Stimulated activated naive CD8-positive, alpha-beta T cell treated with anti-CD3 and anti-CD28 coated beads, Interleukin-15, amount 100 ng/mL, for 72 hours (primary cell): Measurements from ENCODE around the gene ANKRD26.
"Not testable (repeated sequence)": the region's sequence is repeated elsewhere in the genome, so short reads cannot be mapped to it uniquely, and the experiment has no call there.

Source experiments
- ATAC-seq: fragments of 150-1000 bp; cut with Tn5 transposase; 2 replicates; pipeline ENCODE4 v1.10.0; 2021; ENCODE audit warnings: mild to moderate bottlenecking, moderate library complexity
- DNase-seq, 2 donors: peaks; one replicate each; pipeline ENCODE4 v3.0.0; 2021 to 2022
- H3K27ac Mint-ChIP-seq, 2 donors: one replicate each; pipeline ENCODE4 v1.8.0; 2022; ENCODE audit warnings: mild to moderate bottlenecking in 2 of 2, mixed read lengths in 2 of 2, moderate library complexity in 2 of 2
- H3K27me3 Mint-ChIP-seq: one replicate; pipeline ENCODE4 v1.8.0; 2022; ENCODE audit warnings: mixed read lengths
- H3K4me1 Mint-ChIP-seq: one replicate; pipeline ENCODE4 v1.8.0; 2022; ENCODE audit warnings: mild to moderate bottlenecking, mixed read lengths
- H3K4me3 Mint-ChIP-seq, 2 donors: one replicate each; pipeline ENCODE4 v1.8.0; 2022; ENCODE audit warnings: mild to moderate bottlenecking in 2 of 2, mixed read lengths in 2 of 2, moderate library complexity in 1 of 2
- H3K9me3 Mint-ChIP-seq, 2 donors: one replicate each; pipeline ENCODE4 v1.8.0; 2022; ENCODE audit warnings: mixed read lengths in 2 of 2

ANKRD26 gene

DNA sequence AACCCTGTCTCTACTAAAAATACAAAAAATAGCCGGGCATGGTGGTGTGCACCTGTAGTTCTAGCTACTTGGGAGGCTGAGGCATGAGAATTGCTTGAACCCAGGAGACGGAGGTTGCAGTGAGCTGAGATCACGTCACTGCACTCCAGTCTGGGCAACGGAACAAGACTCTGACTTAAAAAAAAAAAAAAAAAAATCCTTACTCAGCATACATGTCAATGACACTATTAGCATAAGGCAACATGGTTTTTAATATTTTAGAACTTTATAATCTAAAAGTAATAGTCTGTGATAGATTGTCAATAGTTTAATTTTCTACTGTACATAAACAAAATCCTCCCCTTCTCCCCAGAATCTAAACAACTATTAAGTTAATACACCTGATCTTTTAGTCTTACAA is 55.0 kb downstream of the ANKRD26 start:
- not testable (repeated sequence) for H3K4me3 Mint-ChIP-seq, DNase-seq, H3K4me1 Mint-ChIP-seq, H3K27ac Mint-ChIP-seq, H3K27me3 Mint-ChIP-seq, ATAC-seq, H3K9me3 Mint-ChIP-seq

DNA sequence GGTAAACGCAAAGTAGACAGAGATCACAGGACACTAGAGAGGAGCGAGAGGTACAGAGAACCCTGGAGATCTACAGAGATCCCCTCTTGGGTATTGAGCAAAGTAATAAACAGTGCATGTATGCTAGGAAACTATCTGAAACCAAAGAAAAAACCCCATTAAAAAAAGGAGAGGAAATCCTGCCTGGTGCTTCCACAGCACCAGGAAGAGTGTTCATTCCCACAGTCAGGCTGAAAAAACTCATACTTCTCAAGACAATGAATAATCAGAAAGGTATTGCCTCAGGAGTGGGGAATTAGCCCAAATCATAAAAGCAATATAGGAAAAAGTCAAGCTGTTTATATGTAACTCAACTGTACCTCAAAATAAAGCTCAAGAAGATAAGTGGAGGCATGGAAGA is 59.1 kb downstream of the ANKRD26 start:
- Mint-ChIP-seq H3K4me3 (no peak overlapping the region), H3K9me3 (no peaks in the 10 kb centered on the region), H3K4me1 (no peaks in the 10 kb centered on the region), H3K27ac (no peak overlapping the region), H3K27me3 (no peaks in the 10 kb centered on the region)
- ATAC-seq: no peak
- no peak for DNase-seq

- Mint-ChIP-seq H3K9me3 (no peaks in the 10 kb centered on the region), H3K4me1 (peaks cover 12% of the 10 kb centered on the region), H3K4me3 (no peak overlapping the region), H3K27ac (no peak overlapping the region), H3K27me3 (no peaks in the 10 kb centered on the region)
- no peak for DNase-seq
- ATAC-seq: no peak
Measured at GRCh38 chr10:27038168-27038567, 62.1 kb downstream of the ANKRD26 start.

DNA sequence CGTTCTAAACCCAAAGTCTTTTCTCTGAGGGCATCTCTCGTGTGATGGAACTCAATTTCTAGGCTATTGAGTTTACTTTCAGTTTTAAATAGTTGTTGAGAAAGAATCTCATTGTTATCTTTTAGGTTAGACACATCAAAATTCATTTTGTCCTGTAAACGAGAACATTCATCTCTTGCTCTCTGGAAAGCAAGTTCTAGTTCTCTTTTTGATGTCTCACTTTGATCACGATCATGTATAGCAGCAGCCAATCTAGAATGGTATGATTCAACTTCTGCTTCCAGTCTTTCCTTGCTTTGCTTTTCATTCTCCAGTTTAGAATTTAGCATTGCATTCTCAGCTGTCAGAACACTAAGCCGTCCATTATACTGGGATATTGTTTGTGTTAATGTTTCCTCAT is 65.1 kb downstream of the ANKRD26 start:
- ATAC-seq: no peak
- no peak overlapping the region for H3K4me3 Mint-ChIP-seq
- no peak for DNase-seq
- H3K27ac Mint-ChIP-seq: no peak overlapping the region
- H3K9me3 Mint-ChIP-seq: no peaks in the 10 kb centered on the region
- peaks cover 14% of the 10 kb centered on the region for H3K4me1 Mint-ChIP-seq
- no peaks in the 10 kb centered on the region for H3K27me3 Mint-ChIP-seq

DNA sequence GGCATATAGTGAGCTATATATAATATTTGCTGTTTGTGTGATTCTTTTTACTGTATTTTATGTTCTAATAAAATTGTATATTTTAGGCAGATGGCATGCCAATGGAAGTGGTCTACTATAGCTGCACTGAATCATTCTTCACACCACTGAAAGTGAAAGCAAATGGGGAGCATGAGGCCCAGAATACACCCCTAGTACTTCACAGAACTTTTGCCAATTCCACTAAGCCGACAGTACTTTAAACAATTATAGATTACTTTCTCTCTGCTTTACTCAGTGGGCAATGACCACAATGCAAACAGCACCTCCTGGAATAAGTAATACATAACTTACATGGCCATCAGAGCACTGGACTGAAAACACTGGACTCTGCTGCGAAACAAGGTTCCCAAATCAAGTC is 70.2 kb downstream of the ANKRD26 start:
- ATAC-seq: peak; percentile 76
- Mint-ChIP-seq H3K9me3 (no peaks in the 10 kb centered on the region), H3K4me3 (no peak overlapping the region), H3K4me1 (peaks cover 12% of the 10 kb centered on the region), H3K27ac (peak overlapping the region; percentile 47 to 67), H3K27me3 (no peaks in the 10 kb centered on the region)
- no peak for DNase-seq

DNA sequence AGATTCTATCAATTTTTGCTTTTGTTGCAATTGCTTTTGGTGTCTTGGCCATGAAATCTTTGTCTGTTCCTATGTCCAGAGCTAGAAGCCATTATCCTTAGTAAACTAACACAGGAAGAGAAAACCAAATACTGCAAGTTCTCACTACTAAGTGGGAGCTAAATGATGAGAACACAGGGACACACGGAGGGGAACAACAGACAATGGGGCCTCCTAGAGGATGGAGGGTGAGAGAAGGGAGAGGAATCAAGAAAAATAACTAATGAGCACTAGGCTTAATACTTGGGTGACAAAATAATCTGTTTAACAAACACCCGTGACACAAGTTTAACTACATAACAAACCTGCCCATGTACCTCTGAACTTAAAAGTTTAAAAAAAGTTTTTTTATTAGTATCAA is 78.2 kb downstream of the ANKRD26 start:
- Mint-ChIP-seq H3K4me3 (no peak overlapping the region), H3K4me1 (peaks cover 22% of the 10 kb centered on the region), H3K9me3 (no peaks in the 10 kb centered on the region), H3K27ac (no peak overlapping the region), H3K27me3 (no peaks in the 10 kb centered on the region)
- ATAC-seq: no peak
- DNase-seq: no peak

- Mint-ChIP-seq H3K4me1 (peaks cover 21% of the 10 kb centered on the region), H3K9me3 (no peaks in the 10 kb centered on the region), H3K4me3 (no peak overlapping the region), H3K27me3 (no peaks in the 10 kb centered on the region), H3K27ac (no peak overlapping the region)
- ATAC-seq: no peak
- no peak for DNase-seq
Measured at GRCh38 chr10:27020243-27020642, 80.1 kb downstream of the ANKRD26 start.

DNA sequence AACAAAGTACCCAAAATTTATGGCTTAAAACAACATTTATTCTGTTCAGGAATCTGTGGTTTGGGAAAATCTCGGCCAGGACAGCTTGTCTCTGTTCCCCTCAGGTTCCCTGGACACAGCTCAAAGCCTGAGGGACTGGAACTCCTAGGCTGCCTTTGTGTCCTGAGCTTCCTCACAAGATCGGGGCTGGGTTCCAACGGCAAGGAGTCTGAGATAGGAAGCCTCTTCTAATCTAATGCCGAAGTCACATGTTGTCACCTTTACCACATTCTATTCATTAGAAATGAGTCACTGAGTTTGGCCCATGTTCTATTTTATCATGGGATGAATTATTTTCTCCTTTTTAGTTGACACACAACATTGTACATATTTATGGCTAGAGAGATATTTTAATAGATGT is 80.5 kb downstream of the ANKRD26 start:
- ATAC-seq: no peak
- Mint-ChIP-seq H3K27me3 (no peaks in the 10 kb centered on the region), H3K9me3 (no peaks in the 10 kb centered on the region), H3K4me3 (no peak overlapping the region), H3K4me1 (peaks cover 17% of the 10 kb centered on the region), H3K27ac (no peak overlapping the region)
- no peak for DNase-seq

GRCh38 chr10:26997610-26998009 is 102.7 kb downstream of the ANKRD26 start:
- DNase-seq (no peak), ATAC-seq (no peak)
- Mint-ChIP-seq H3K4me1 (no peaks in the 10 kb centered on the region), H3K27me3 (no peaks in the 10 kb centered on the region), H3K9me3 (peaks cover 3 to 6% of the 10 kb centered on the region in 2 donors), H3K4me3 (no peak overlapping the region), H3K27ac (no peak overlapping the region)

DNA sequence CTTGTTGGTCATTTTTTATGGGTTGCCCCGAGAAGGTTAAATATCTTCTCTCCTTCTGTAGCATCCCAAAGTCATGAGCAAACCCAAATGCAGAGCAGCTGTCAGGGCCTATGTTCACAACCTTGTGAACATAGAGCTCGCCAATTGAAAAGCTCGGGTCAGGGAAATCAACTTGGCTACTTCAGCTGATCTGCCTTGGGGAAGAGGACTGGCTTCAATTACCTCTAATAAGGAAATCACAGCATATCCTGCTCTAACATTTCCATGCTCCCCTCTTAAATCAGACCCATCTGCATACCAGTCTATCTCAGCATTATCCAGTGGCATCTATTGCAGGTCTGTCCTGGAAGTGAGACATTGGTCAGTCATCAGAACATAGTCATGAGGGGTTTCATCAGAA is 105.6 kb downstream of the ANKRD26 start:
- H3K9me3 Mint-ChIP-seq: no peaks in the 10 kb centered on the region
- no peak overlapping the region for H3K27ac Mint-ChIP-seq
- no peaks in the 10 kb centered on the region for H3K4me1 Mint-ChIP-seq
- no peaks in the 10 kb centered on the region for H3K27me3 Mint-ChIP-seq
- no peak for ATAC-seq
- no peak overlapping the region for H3K4me3 Mint-ChIP-seq
- DNase-seq: no peak

- H3K9me3 Mint-ChIP-seq: no peaks in the 10 kb centered on the region
- H3K27ac Mint-ChIP-seq: no peak overlapping the region
- DNase-seq: no peak
- no peaks in the 10 kb centered on the region for H3K4me1 Mint-ChIP-seq
- no peak for ATAC-seq
- H3K27me3 Mint-ChIP-seq: no peaks in the 10 kb centered on the region
- H3K4me3 Mint-ChIP-seq: no peak overlapping the region
Measured at GRCh38 chr10:26987851-26988250, 112.4 kb downstream of the ANKRD26 start.

GRCh38 chr10:26983156-26983555 is 117.1 kb downstream of the ANKRD26 start:
- no peak overlapping the region for H3K4me3 Mint-ChIP-seq
- H3K27ac Mint-ChIP-seq: no peak overlapping the region
- H3K27me3 Mint-ChIP-seq: no peaks in the 10 kb centered on the region
- no peak for DNase-seq
- no peaks in the 10 kb centered on the region for H3K4me1 Mint-ChIP-seq
- ATAC-seq: no peak
- no peaks in the 10 kb centered on the region for H3K9me3 Mint-ChIP-seq

GRCh38 chr10:26982058-26982457 is 118.2 kb downstream of the ANKRD26 start:
- no peak for ATAC-seq

GRCh38 chr10:26981232-26981824 is 119.0 kb downstream of the ANKRD26 start:
- no peaks in the 10 kb centered on the region for H3K4me1 Mint-ChIP-seq
- no peaks in the 10 kb centered on the region for H3K9me3 Mint-ChIP-seq
- no peak overlapping the region for H3K27ac Mint-ChIP-seq
- H3K27me3 Mint-ChIP-seq: no peaks in the 10 kb centered on the region
- DNase-seq (no peak), ATAC-seq (no peak)
- no peak overlapping the region for H3K4me3 Mint-ChIP-seq

More at GRCh38 chr10:26982058-26982457, 118.2 kb downstream of the ANKRD26 start:
- Mint-ChIP-seq H3K9me3 (no peaks in the 10 kb centered on the region), H3K4me3 (no peak overlapping the region), H3K27ac (no peak overlapping the region), H3K4me1 (no peaks in the 10 kb centered on the region), H3K27me3 (no peaks in the 10 kb centered on the region)
- DNase-seq: no peak

GRCh38 chr10:26978519-26978918 is 121.8 kb downstream of the ANKRD26 start:
- Mint-ChIP-seq H3K4me3 (no peak overlapping the region), H3K27me3 (no peaks in the 10 kb centered on the region), H3K27ac (no peak overlapping the region), H3K9me3 (no peaks in the 10 kb centered on the region), H3K4me1 (no peaks in the 10 kb centered on the region)
- DNase-seq (no peak), ATAC-seq (no peak)

GRCh38 chr10:26977635-26978034 is 122.7 kb downstream of the ANKRD26 start:
- Mint-ChIP-seq H3K9me3 (no peaks in the 10 kb centered on the region), H3K4me1 (no peaks in the 10 kb centered on the region), H3K27me3 (no peaks in the 10 kb centered on the region), H3K4me3 (no peak overlapping the region), H3K27ac (no peak overlapping the region)
- DNase-seq (no peak), ATAC-seq (no peak)

- ATAC-seq: no peak
- no peak for DNase-seq
- H3K4me3 Mint-ChIP-seq: no peak overlapping the region
Measured at GRCh38 chr10:26970667-26971066, 129.6 kb downstream of the ANKRD26 start.

More at GRCh38 chr10:26970667-26971066, 129.6 kb downstream of the ANKRD26 start:
- Mint-ChIP-seq H3K27me3 (no peaks in the 10 kb centered on the region), H3K4me1 (peaks cover 33% of the 10 kb centered on the region), H3K27ac (peak overlapping the region in 1 of 2 donors; percentile 2), H3K9me3 (no peaks in the 10 kb centered on the region)
